ENCODE data around the gene SLC16A4. TPM values are rescaled to one million over a fixed set of nuclear protein-coding genes. Genes with fewer than 3 reads are reported as not detected.

The SLC16A4 gene
- total and polyA plus RNA-seq, 12 donors = 1.3 to 3.5 (median 2.4) TPM

DNA sequence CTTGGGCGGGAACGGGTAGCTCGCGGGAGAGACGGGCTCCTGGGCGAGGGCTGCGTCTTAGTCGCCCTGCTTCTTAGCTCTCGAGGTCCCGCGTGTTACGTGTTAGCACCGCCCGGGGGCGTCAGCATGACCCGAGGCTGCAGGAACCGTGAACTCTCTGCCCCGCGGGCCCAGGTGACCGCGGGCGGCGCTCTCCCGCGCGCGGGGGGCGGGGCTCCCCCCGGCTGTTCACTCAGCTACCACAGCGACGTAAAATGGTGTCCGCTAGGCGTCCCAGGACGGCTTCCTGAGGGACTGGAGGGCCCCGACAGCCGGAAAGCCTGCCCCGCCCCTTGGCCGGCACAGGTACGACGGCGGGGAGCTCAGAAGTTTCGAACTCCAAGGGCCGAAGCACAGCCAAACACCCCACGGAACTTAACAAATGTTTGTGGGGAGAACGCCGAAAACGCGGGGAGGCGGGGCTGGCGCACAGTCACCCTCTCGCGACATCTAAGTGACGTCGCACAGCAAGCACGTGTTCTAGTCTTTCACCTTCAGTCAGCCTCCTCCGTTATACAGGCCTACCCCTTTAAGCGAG is 52.4 kb downstream of the SLC16A4 start:
- Histone ChIP-seq H3K27me3 (no peaks in the 10 kb centered on the region), H3K36me3 (peaks cover 0 to 30% (median 5%) of the 10 kb centered on the region in 9 donors), H3K27ac (peak overlapping the region; percentile 95 to 100 (median 98)), H3K4me3 (peak overlapping the region; percentile 47 to 98 (median 80)), H3K4me1 (peaks cover 16 to 56% (median 43%) of the 10 kb centered on the region in 9 donors), H3K9me3 (no peaks in the 10 kb centered on the region)
- ATAC-seq (peak; percentile 87 to 93 (median 90)), DNase-seq (peak; percentile 88 to 91)
- WGBS, 2 donors = 0 to 1% methylated on average over 48 to 57 of the region's 57 CpGs
- intact Hi-C loops (cut with DNase I) = loop anchor here in 6 of 10 donors (2.0 to 10.0 kb wide), 3 partner anchors 66 to 69 kb away; partner anchors contain the start of gene LAMTOR5 (in 6 of the 6)
- peak; percentile 18 to 80 (median 60) for TF ChIP-seq CTCF (IDR thresholded peaks at IDR 0.05)

DNA sequence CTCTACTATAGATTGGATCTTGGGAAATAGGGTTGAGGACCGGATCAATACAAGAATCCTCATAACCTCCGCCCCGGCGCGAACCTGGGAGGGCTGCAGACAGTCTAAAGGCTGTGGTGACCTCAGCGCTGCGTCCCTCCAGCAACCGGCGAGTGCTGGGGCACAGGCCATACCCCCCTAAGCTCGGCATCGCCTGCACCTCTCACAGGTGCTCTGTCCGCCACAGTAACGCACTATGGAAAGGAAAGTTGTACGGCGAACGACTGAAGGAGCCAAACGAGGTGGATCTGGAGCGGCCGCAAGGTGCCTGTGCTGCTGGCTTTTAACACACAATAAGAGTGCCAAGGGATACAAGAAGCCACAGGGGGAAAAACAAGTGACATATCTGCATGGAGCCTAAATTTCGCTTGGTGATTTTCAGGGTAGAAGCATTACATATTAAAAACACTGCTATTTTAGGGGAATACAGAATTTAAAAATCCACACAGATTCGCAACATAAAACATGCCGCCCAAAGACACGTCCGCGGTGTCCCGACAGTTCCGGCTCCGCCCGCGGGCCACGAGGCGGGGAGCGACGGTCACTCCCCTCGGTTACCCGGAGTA is 53.0 kb downstream of the SLC16A4 start:
- TF ChIP-seq CTCF (IDR thresholded peaks at IDR 0.05) = no peak
- DNase-seq = peak; percentile 36 to 48
- Histone ChIP-seq H3K27ac (peak overlapping the region; percentile 95 to 100 (median 98)), H3K4me3 (peak overlapping the region; percentile 47 to 98 (median 80)), H3K9me3 (no peaks in the 10 kb centered on the region), H3K4me1 (peaks cover 16 to 50% (median 37%) of the 10 kb centered on the region in 9 donors), H3K36me3 (peaks cover 0 to 25% (median 5%) of the 10 kb centered on the region in 9 donors), H3K27me3 (no peaks in the 10 kb centered on the region)
- WGBS, 2 donors = 1 to 2% methylated on average over 36 of the region's 36 CpGs
- intact Hi-C loops (cut with DNase I) = loop anchor here in 6 of 10 donors (2.0 to 10.0 kb wide), 3 partner anchors 67 to 69 kb away; partner anchors contain the start of gene LAMTOR5 (in 6 of the 6)
- ATAC-seq = peak in 7 of 8 donors; percentile 2 to 31 (median 23)

DNA sequence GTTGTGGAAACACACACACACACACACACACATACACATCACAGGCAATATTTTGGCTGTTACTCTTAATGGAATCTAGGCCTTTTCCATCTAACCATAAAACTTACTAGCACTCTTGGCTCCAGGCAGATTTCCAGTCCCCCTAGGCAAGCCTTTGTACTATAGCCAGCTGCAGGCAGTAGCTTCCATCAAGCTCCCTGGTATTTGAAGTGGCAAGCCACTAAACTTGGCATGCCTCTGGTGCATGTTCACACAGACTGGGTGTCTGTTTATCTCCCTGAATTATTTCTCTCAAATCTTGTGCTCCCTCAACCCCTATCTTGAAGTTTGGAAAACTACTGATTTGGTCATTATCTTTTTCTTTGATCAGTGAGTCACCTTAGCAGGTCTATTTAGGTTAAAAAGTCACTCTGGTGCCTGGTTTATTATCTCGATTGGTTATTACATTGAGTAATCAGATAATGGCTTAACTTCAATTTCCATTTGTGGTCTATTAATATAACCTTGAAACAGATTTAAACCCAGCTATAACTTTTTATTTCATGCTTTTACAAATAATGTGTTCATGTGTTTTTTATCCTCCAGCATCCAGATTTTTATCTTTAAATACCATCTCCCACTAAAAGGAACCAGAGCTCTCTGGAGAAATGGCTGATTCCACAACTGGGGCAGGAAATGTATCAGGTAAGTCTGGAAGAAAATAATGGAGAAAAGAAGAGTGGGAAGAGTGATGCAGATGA is 54.4 kb downstream of the SLC16A4 start:
- ATAC-seq (no peak), DNase-seq (peak in 1 of 2 donors; percentile 23)
- WGBS, 2 donors = 61 to 66% methylated on average over 1 of the region's 1 CpG
- no peak for TF ChIP-seq CTCF (IDR thresholded peaks at IDR 0.05)
- Histone ChIP-seq H3K9me3 (no peaks in the 10 kb centered on the region), H3K27me3 (no peaks in the 10 kb centered on the region), H3K4me1 (peaks cover 13 to 37% (median 24%) of the 10 kb centered on the region in 9 donors), H3K36me3 (peaks cover 0 to 11% (median 5%) of the 10 kb centered on the region in 9 donors), H3K27ac (peak overlapping the region in 3 of 10 donors; percentile 7 to 100 (median 24)), H3K4me3 (no peak overlapping the region)
- intact Hi-C loops (cut with DNase I) = loop anchor here in 3 of 10 donors (5.0 to 10.0 kb wide), 2 partner anchors 68 to 71 kb away; partner anchors contain the start of gene LAMTOR5 (in 3 of the 3)

- Histone ChIP-seq H3K27me3 (no peaks in the 10 kb centered on the region), H3K27ac (no peak overlapping the region), H3K4me1 (peaks cover 1 to 25% (median 12%) of the 10 kb centered on the region in 9 donors), H3K36me3 (no peaks in the 10 kb centered on the region), H3K9me3 (no peaks in the 10 kb centered on the region), H3K4me3 (no peak overlapping the region)
- no peak for DNase-seq
- ATAC-seq = no peak
- 94 to 96% methylated on average over 1 of the region's 1 CpG for whole genome bisulfite sequencing, 2 donors
- intact Hi-C loops (cut with DNase I) = loop anchor here in 3 of 10 donors (5.0 to 10.0 kb wide), 2 partner anchors 70 to 72 kb away; partner anchors contain the start of gene LAMTOR5 (in 3 of the 3)
- TF ChIP-seq CTCF (IDR thresholded peaks at IDR 0.05) = no peak
Measured at GRCh38 chr1:110335265-110335664, 55.6 kb downstream of the SLC16A4 start.
